Right atrium auricular region (tissue), 2 donors: ENCODE measurements around the gene ACYP2. TPM values are rescaled to one million over a fixed set of nuclear protein-coding genes. Genes with fewer than 3 reads are reported as not detected.

ENCODE experiments used
- DNase-seq: peaks from one replicate; pipeline ENCODE4 v3.0.0-alpha.2; 2019; ENCODE audit warnings: low spot score
- H3K27ac ChIP-seq, 2 donors: fragments of 200-600 bp; sonication (generic); 1 replicate in 1 of 2; 2 replicates in 1 of 2; pipeline ENCODE4 v1.5.1; 2016 to 2019
- H3K27me3 ChIP-seq, 2 donors: fragments of 200-600 bp; sonication (generic); one replicate each; pipeline versions ENCODE4 v1.5.1 to v1.6.0; 2017 to 2019
- H3K36me3 ChIP-seq: fragments of 200-600 bp; sonication (generic); one replicate; pipeline ENCODE4 v1.5.1; 2016
- H3K4me1 ChIP-seq, 2 donors: fragments of 200-600 bp; sonication (generic); one replicate each; pipeline versions ENCODE4 v1.5.1 to v1.6.0; 2017 to 2019
- H3K4me3 ChIP-seq, 2 donors: fragments of 200-600 bp; sonication (generic); 1 replicate in 1 of 2; 2 replicates in 1 of 2; pipeline ENCODE4 v1.5.1; 2017 to 2019; ENCODE audit warnings: mild to moderate bottlenecking in 1 of 2, moderate library complexity in 1 of 2
- H3K9me3 ChIP-seq, 2 donors: fragments of 200-600 bp; sonication (generic); one replicate each; pipeline ENCODE4 v1.5.1; 2019
- total RNA-seq, 2 donors: library from RNA; depleted of rRNA; stranded (reverse); fragments of >200 nt; gene quantifications; one replicate each; pipeline ENCODE4 v1.1.0, GENCODE V29; 2016
- TF ChIP-seq, protein P1 (sequence below), 2 donors: fragments of 200-600 bp; sonication (generic); IDR thresholded peaks; one replicate each; pipeline ENCODE4 v1.5.1; 2019; ENCODE audit warnings: antibody characterized with exemption in 2 of 2

The ACYP2 gene
- total RNA-seq, 2 donors from 2014 or later: 32.7 to 48.1 TPM

DNA sequence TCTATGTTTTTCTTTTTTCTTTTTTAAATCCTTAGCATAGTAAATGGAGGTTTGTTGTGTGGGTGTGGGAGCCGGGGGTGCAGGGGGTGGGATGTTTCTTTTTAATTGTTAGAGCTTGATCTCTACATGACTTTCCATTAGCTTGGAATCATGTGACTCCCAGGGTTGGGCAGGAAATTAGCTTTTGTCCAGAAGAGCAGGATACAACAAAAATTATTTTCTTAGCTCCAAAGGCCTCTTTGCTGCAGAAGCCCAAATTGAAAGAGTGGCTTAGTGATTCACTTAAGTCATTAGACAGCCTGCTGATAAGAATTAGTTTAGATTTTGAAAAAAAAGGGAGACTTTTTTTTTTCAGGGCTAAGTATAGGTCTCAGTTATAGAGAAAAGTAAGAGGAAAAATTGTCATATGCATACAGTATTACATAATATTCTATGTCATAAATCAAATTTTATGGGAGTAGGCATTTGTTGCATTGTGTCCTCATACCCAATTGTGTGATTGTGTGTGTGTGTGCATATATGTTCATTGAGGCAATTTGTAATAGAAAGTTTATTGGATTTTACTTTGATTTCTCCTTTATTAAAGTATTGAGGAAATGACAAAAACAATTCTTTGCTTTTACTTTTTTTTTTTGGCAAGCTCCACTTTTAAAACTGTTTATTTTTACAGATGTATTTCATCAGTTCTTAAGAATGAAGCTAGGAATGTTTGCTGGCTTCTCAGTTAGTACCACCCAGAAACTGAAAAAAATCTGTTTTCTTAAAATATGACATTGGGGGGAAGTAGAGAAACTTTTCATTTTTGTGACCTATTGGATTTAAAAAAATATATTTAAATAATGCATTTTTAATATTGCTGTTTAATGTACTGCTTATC is 93.2 kb downstream of the ACYP2 start:
- H3K27me3 ChIP-seq: no peaks in the 10 kb centered on the region
- no peaks in the 10 kb centered on the region for H3K9me3 ChIP-seq
- H3K4me1 ChIP-seq: peaks cover 0 to 25% of the 10 kb centered on the region in 2 donors
- H3K4me3 ChIP-seq: no peak overlapping the region
- no peaks in the 10 kb centered on the region for H3K36me3 ChIP-seq
- TF ChIP-seq, protein P1, sequence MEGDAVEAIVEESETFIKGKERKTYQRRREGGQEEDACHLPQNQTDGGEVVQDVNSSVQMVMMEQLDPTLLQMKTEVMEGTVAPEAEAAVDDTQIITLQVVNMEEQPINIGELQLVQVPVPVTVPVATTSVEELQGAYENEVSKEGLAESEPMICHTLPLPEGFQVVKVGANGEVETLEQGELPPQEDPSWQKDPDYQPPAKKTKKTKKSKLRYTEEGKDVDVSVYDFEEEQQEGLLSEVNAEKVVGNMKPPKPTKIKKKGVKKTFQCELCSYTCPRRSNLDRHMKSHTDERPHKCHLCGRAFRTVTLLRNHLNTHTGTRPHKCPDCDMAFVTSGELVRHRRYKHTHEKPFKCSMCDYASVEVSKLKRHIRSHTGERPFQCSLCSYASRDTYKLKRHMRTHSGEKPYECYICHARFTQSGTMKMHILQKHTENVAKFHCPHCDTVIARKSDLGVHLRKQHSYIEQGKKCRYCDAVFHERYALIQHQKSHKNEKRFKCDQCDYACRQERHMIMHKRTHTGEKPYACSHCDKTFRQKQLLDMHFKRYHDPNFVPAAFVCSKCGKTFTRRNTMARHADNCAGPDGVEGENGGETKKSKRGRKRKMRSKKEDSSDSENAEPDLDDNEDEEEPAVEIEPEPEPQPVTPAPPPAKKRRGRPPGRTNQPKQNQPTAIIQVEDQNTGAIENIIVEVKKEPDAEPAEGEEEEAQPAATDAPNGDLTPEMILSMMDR (IDR thresholded peaks at IDR 0.05): no peak
- H3K27ac ChIP-seq: peak overlapping the region; percentile 50 to 61
- no peak for DNase-seq

DNA sequence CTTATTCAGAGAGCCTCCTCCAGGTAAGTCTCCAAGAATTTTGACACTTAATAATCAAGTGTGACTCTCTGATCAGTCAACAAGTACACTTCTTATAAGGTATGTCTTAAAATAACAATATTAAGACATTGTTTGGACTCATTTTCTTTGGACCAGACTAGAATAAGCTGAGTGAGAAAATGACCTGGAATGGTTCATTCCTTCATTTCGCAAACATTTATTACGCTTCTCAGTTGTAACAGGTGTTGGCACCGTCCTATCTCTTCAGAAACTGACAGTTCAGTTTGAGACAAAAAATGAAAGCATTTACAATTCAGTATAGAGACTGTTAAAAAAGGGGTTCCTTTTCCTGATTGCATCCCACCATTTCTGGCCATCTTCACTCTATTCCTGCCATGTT is 94.0 kb downstream of the ACYP2 start:
- TF ChIP-seq, protein P1 (IDR thresholded peaks at IDR 0.05): no peak
- no peak overlapping the region for H3K4me3 ChIP-seq

DNA sequence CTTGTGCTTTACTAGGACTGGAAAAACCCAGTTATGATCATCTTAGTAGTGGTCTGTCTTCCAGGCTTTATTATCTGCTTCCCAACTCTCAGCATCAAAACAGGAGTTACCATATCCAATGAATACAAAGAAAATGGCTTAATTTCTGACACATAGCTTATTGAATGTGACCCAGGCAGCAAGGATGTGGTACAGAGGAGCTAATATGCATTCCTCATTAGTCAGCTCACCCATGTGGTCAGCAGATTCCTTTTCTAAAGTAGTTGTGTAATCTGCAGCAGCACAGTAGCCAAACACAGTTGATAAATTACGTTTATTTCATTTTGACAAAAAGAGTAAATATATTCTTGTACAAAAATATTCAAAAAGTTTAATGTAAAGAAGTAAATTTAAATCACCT is 97.0 kb downstream of the ACYP2 start:
- Histone ChIP-seq H3K36me3 (no peaks in the 10 kb centered on the region), H3K27ac (peak overlapping the region in 1 of 2 donors; percentile 27), H3K4me3 (no peak overlapping the region), H3K4me1 (peaks cover 0 to 20% of the 10 kb centered on the region in 2 donors), H3K9me3 (peaks cover 7 to 11% of the 10 kb centered on the region in 2 donors), H3K27me3 (no peaks in the 10 kb centered on the region)
- TF ChIP-seq, protein P1 (IDR thresholded peaks at IDR 0.05): no peak
- no peak for DNase-seq

More for the DNA sequence above, 94.0 kb downstream of the ACYP2 start:
- Histone ChIP-seq H3K36me3 (no peaks in the 10 kb centered on the region), H3K4me1 (peaks cover 0 to 25% of the 10 kb centered on the region in 2 donors), H3K27me3 (no peaks in the 10 kb centered on the region), H3K9me3 (peaks cover 2 to 4% of the 10 kb centered on the region in 2 donors), H3K27ac (peak overlapping the region in 1 of 2 donors; percentile 61)
- no peak for DNase-seq

DNA sequence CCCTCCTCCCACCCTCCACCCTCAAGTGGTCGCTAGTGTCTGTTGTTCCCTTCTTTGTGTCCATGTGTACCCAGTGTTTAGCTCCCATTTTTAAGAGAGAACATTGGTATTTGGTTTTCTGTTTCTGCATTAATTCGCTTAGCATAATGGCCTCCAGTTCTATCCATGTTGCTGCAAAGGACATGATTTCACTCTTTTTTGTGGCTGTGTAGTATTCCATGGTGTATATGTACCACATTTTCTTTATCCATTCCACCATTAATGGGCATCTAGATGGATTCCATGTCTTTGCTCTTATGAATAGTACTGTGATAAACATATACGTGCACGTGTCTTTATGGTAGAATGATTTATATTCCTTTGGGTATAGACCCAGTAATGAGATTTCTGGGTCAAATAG is 97.7 kb downstream of the ACYP2 start:
- H3K4me1 ChIP-seq: peaks cover 0 to 13% of the 10 kb centered on the region in 2 donors
- H3K27me3 ChIP-seq: no peaks in the 10 kb centered on the region
- peaks cover 7 to 11% of the 10 kb centered on the region in 2 donors for H3K9me3 ChIP-seq
- no peak overlapping the region for H3K4me3 ChIP-seq
- no peak overlapping the region for H3K27ac ChIP-seq
- DNase-seq: no peak
- no peaks in the 10 kb centered on the region for H3K36me3 ChIP-seq
- TF ChIP-seq, protein P1 (IDR thresholded peaks at IDR 0.05): no peak

DNA sequence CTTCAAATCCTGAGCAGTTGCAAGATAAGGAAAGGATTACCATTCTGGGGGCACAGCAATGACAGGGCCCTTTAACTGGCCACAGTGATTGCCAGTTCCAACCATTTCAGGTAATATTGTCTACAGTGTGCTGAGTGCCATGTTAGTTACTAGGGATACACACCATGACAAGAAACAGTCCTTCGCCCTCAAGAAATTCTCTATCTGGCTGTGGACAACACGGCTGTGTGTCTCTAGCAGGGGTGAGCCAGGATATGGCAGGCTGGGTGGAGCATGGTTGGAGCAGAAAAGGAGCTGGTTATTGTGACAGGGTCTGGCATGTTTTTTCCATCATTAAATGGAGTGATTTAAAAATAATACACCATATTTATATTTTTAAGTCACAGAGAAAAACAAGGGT is 109.6 kb downstream of the ACYP2 start:
- Histone ChIP-seq H3K4me1 (peaks cover 0 to 14% of the 10 kb centered on the region in 2 donors), H3K4me3 (no peak overlapping the region), H3K27ac (no peak overlapping the region), H3K27me3 (no peaks in the 10 kb centered on the region), H3K36me3 (no peaks in the 10 kb centered on the region), H3K9me3 (no peaks in the 10 kb centered on the region)
- DNase-seq: no peak
- TF ChIP-seq, protein P1 (IDR thresholded peaks at IDR 0.05): no peak
